NOMO-1 treated with dmso at 0.1 percent for 144 hours (cell line): ENCODE measurements around the gene ZNF143.
"Not testable (repeated sequence)": the region's sequence is repeated elsewhere in the genome, so short reads cannot be mapped to it uniquely, and the experiment has no call there.

Experiments
- DNase-seq: peaks from one replicate; lab custom pipeline; 2025; ENCODE audit not compliant: unreplicated experiment; lab: John Stamatoyannopoulos, UW

The ZNF143 gene

GRCh38 chr11:9460322-9461062 lies at the start of gene ZNF143:
ZNF143 (plus strand) TSS chr11:9461012; CDS start chr11:9471309, 10,297 bp downstream.
- peak; percentile 98 for DNase-seq

- no peak for DNase-seq
Measured at GRCh38 chr11:9428706-9429105, 32.1 kb upstream of the ZNF143 start.

GRCh38 chr11:9438611-9439010 lies 22.2 kb upstream of the ZNF143 start:
- DNase-seq, result no peak

- DNase-seq, result no peak
Measured at GRCh38 chr11:9446230-9446629, 14.6 kb upstream of the ZNF143 start.

GRCh38 chr11:9448576-9449352 lies 12.0 kb upstream of the ZNF143 start:
- no peak for DNase-seq

GRCh38 chr11:9452023-9452422 lies 8.8 kb upstream of the ZNF143 start:
- not testable (repeated sequence) for DNase-seq

GRCh38 chr11:9455722-9456121 lies 5.1 kb upstream of the ZNF143 start:
- DNase-seq, result no peak

- peak; percentile 42 for DNase-seq
Measured at GRCh38 chr11:9459667-9460321, 1.0 kb upstream of the ZNF143 start.

- DNase-seq, result peak; percentile 80
Measured at GRCh38 chr11:9461063-9461759, 399 bp downstream of the ZNF143 start.

GRCh38 chr11:9461760-9462134 lies 935 bp downstream of the ZNF143 start:
- DNase-seq, result no peak

GRCh38 chr11:9462172-9462799 lies 1.5 kb downstream of the ZNF143 start:
- DNase-seq, result no peak

GRCh38 chr11:9462806-9463537 lies 2.2 kb downstream of the ZNF143 start:
- DNase-seq, result no peak

- no peak for DNase-seq
Measured at GRCh38 chr11:9470765-9471164, 10.0 kb downstream of the ZNF143 start.

- no peak for DNase-seq
Measured at GRCh38 chr11:9473408-9473807, 12.6 kb downstream of the ZNF143 start.

- no peak for DNase-seq
Measured at GRCh38 chr11:9479899-9480298, 19.1 kb downstream of the ZNF143 start.

- DNase-seq, result no peak
Measured at GRCh38 chr11:9489080-9489765, 28.4 kb downstream of the ZNF143 start.

- DNase-seq, result no peak
Measured at GRCh38 chr11:9490376-9490775, 29.6 kb downstream of the ZNF143 start.

- DNase-seq, result no peak
Measured at GRCh38 chr11:9493492-9493891, 32.7 kb downstream of the ZNF143 start.

- DNase-seq, result no peak
Measured at GRCh38 chr11:9494316-9494715, 33.5 kb downstream of the ZNF143 start.
